Transverse colon (tissue), 4 donors: Measurements from ENCODE around the gene AQP12A. TPM values are rescaled to one million over a fixed set of nuclear protein-coding genes. Genes with fewer than 3 reads are reported as not detected.

ENCODE experiments used
- DNase-seq: peaks from one replicate; pipeline ENCODE4 v3.0.0-alpha.2; 2019
- H3K27ac ChIP-seq, 4 donors: fragments of 200-600 bp; sonication (generic); 2 replicates each; pipeline ENCODE4 v1.5.1; 2016 to 2018; ENCODE audit warnings: inconsistent platforms in 4 of 4
- H3K27me3 ChIP-seq: fragments of 200-600 bp; sonication (generic); 2 replicates; pipeline ENCODE4 v1.5.1; 2017; ENCODE audit warnings: inconsistent platforms
- H3K36me3 ChIP-seq, 4 donors: fragments of 200-600 bp; sonication (generic); 2 replicates each; pipeline ENCODE4 v1.5.1; 2017 to 2019; ENCODE audit warnings: inconsistent platforms in 4 of 4
- H3K4me1 ChIP-seq, 4 donors: fragments of 200-600 bp; sonication (generic); 2 replicates each; pipeline ENCODE4 v1.5.1; 2017 to 2020; ENCODE audit warnings: inconsistent platforms in 4 of 4
- H3K4me3 ChIP-seq, 4 donors: fragments of 200-600 bp; sonication (generic); 1 replicate in 1 of 4; 2 replicates in 3 of 4; pipeline versions ENCODE4 v1.5.1 to v1.6.1; 2017 to 2019; ENCODE audit warnings: inconsistent platforms in 4 of 4
- H3K9me3 ChIP-seq, 2 donors: fragments of 200-600 bp; sonication (generic); 2 replicates each; pipeline ENCODE4 v1.5.1; 2017 to 2019; ENCODE audit warnings: inconsistent platforms in 2 of 2
- EP300 ChIP-seq: sonication (generic); formaldehyde crosslinking; IDR thresholded peaks from one replicate; pipeline ENCODE4 v1.6.1; 2017; ENCODE audit warnings: antibody characterized with exemption, low read depth
- POLR2A ChIP-seq: fragments of 450-650 bp; IDR thresholded peaks from one replicate; pipeline ENCODE4 v1.6.1; 2016; ENCODE audit warnings: antibody characterized with exemption, mild to moderate bottlenecking, moderate library complexity
- POLR2AphosphoS5 ChIP-seq, 3 donors: sonication (generic); formaldehyde crosslinking; IDR thresholded peaks; one replicate each; pipeline ENCODE4 v1.6.1; 2016; ENCODE audit warnings: antibody characterized with exemption in 3 of 3
- WGBS, 2 donors: methylation state at CpG; one replicate each; pipeline ENCODE4 v1.1.5; 2018; ENCODE audit warnings: low coverage in 1 of 2; 5-methylcytosine and 5-hydroxymethylcytosine counted together
- in situ Hi-C, 4 donors: fragments of 200-750 bp; cut with MboI; loops; one replicate each; pipeline versions ENCODE4 v1.15.0 to v1.15.1; 2017; ENCODE audit warnings: low sequenced_read_pairs in 3 of 4, low pct_ligation_motif_present in 1 of 4, low pct_unique_long_range_greater_than_20kb in 1 of 4
- intact Hi-C: fragments of 100-400 bp; cut with DNase I; formaldehyde crosslinking; loops from one replicate; pipeline ENCODE4 v1.15.1; 2023; ENCODE audit warnings: low total_unique reads
- total RNA-seq, 4 donors: library from RNA; depleted of rRNA; stranded (reverse); fragments of >200 nt; gene quantifications; one replicate each; pipeline ENCODE4 v1.1.0, GENCODE V29; 2016
- TF ChIP-seq, protein P1 (sequence below), 5 experiments: fragments of 200-600 bp in 3 of 5; fragments of 450-650 bp in 2 of 5; sonication (generic) in 3 of 5; IDR thresholded peaks; 1 replicate in 2 of 5; 2 replicates in 3 of 5; pipeline ENCODE4 v1.5.1; 2016 to 2017; ENCODE audit warnings: antibody characterized with exemption in 5 of 5, inconsistent platforms in 3 of 5, mild to moderate bottlenecking in 2 of 5, moderate library complexity in 1 of 5

The AQP12A gene
- total RNA-seq, 4 donors from 2014 or later, result not detected

DNA sequence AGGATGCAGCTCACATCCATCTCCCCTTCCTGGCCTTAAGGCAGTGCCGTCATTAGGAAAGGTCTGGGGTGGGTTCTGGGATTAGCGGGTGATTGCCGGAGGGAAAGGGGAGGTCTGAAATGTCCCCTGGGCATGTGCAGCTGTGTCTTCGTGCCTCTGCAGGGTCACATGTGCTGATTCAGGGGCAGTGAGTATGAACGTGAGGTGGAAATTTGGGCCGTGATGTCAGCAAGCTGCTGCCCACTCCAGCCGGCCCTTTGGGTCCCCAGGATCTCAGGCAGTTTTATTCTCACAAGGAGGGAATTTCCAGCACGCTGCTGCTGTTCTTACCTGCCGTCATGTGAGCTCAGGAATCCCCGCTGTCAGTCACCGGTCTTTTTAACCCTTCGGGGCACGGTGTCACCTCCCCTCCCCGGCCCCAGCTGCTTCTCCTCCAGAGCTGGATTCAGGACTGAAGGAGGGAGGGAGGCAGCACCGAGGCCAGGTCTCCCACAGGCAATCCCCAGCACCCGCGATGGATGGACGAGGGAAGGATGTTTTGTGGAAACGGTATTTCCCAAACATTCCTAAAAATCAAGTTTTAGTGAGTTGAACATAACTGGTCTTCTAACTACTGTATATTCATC, 42.9 kb upstream of the AQP12A start:
- no peaks in the 10 kb centered on the region for H3K9me3 ChIP-seq
- no peak for DNase-seq
- no peaks in the 10 kb centered on the region for H3K4me1 ChIP-seq
- no peaks in the 10 kb centered on the region for H3K36me3 ChIP-seq
- in situ Hi-C loops, result no loop called here
- intact Hi-C loops, result no loop called here
- WGBS, 2 donors, result 40% methylated on average over 19 of the region's 19 CpGs; no CpG with 5 or more reads in 1 of the 2 donors
- TF ChIP-seq, protein P1, sequence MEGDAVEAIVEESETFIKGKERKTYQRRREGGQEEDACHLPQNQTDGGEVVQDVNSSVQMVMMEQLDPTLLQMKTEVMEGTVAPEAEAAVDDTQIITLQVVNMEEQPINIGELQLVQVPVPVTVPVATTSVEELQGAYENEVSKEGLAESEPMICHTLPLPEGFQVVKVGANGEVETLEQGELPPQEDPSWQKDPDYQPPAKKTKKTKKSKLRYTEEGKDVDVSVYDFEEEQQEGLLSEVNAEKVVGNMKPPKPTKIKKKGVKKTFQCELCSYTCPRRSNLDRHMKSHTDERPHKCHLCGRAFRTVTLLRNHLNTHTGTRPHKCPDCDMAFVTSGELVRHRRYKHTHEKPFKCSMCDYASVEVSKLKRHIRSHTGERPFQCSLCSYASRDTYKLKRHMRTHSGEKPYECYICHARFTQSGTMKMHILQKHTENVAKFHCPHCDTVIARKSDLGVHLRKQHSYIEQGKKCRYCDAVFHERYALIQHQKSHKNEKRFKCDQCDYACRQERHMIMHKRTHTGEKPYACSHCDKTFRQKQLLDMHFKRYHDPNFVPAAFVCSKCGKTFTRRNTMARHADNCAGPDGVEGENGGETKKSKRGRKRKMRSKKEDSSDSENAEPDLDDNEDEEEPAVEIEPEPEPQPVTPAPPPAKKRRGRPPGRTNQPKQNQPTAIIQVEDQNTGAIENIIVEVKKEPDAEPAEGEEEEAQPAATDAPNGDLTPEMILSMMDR (IDR thresholded peaks at IDR 0.05), result no peak
- TF ChIP-seq POLR2AphosphoS5 (IDR thresholded peaks at IDR 0.05), result no peak
- no peak for TF ChIP-seq POLR2A
- TF ChIP-seq EP300, result no peak
- no peak overlapping the region for H3K27ac ChIP-seq
- H3K27me3 ChIP-seq, result peaks cover 63% of the 10 kb centered on the region
- no peak overlapping the region for H3K4me3 ChIP-seq

DNA sequence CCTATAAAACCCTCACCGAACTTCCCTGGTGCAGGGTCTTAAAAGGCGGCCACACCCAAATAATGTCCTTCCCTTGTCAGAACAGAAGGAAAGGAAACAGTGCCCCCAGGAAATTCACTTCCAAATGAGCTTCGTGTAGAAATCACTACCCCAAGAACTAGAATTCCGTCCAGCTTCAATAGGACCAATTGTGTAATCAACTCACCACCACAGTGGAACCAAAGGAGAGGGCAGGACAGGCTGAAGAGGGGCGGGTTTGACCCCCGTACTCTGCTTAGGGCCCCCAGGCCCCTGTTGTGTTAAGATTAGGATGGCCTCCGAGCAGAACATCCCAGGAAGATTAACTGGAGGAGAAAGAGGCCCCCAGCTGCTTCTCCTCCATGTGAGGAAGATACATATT, 42.3 kb upstream of the AQP12A start:
- H3K4me1 ChIP-seq, result no peaks in the 10 kb centered on the region
- H3K27me3 ChIP-seq, result peaks cover 58% of the 10 kb centered on the region
- no peaks in the 10 kb centered on the region for H3K9me3 ChIP-seq
- WGBS, 2 donors, result 55 to 65% methylated on average over 2 to 7 of the region's 7 CpGs
- no peak overlapping the region for H3K27ac ChIP-seq
- intact Hi-C loops, result no loop called here
- no peaks in the 10 kb centered on the region for H3K36me3 ChIP-seq
- no peak overlapping the region for H3K4me3 ChIP-seq
- no peak for DNase-seq
- in situ Hi-C loops, result no loop called here
- TF ChIP-seq, protein P1 (IDR thresholded peaks at IDR 0.05), result no peak
- TF ChIP-seq EP300, result no peak

DNA sequence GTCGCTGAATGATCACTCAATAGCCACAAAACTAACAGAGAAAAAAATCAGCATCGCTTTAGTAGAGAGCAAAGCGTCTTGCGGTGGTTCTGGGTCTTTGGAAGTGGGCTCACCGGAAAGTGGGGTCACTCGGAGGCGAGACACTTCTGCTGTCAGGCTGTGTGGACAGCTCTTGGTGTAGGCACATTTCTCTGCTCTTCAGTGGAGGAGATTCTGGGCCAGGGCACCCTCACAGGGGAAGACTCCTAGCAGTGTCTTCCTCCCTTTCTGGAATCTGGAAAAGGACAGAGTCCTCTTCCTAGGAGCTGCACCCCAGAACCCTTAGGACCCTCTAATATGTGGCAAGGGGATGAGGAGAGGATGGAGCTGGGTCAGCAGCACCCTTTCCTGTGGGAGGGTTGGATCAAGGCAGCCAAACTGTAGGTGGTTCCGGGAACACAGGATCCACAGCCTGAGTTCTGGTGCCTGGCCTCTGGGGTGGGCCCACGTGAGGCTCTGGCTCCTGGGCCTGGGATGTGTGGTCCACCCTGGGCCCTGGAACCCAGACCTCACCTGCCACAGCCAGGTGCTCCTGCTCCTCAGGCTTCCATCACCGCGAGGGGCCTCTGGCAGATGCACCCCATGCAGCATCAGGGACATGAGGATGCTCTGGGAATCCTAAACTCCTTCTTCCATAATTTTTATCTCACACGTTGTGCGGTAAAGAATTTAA, 41.3 kb upstream of the AQP12A start:
- no peaks in the 10 kb centered on the region for H3K36me3 ChIP-seq
- peaks cover 49% of the 10 kb centered on the region for H3K27me3 ChIP-seq
- no peak overlapping the region for H3K4me3 ChIP-seq
- in situ Hi-C loops, result no loop called here
- no peaks in the 10 kb centered on the region for H3K4me1 ChIP-seq
- no peak overlapping the region for H3K27ac ChIP-seq
- no peaks in the 10 kb centered on the region for H3K9me3 ChIP-seq
- no peak for DNase-seq
- intact Hi-C loops, result no loop called here
- TF ChIP-seq EP300 (no peak), POLR2A (no peak), POLR2AphosphoS5 (IDR thresholded peaks at IDR 0.05) (no peak)
- TF ChIP-seq, protein P1 (IDR thresholded peaks at IDR 0.05), result no peak
- 91% methylated on average over 6 to 13 of the region's 13 CpGs for WGBS, 2 donors

DNA sequence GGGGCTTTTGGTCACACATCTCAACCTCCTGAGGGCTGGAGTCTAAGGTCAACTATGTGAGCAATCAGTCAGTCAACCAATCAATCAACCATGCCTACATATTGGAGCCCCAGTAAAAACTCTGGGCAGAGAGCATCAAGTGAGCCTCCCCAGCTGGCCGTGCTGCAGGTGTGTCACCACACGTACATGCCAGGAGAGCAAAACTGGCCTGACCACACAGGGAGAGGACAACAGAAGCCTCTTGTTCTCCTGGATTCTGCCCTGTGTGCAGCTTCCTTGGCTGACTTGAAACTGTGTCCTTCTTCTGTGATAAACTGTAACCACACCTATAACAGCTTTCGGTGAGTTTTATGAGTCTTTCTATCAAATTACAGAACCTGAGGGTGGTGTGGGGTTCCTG, 40.5 kb upstream of the AQP12A start:
- peaks cover 56% of the 10 kb centered on the region for H3K27me3 ChIP-seq

More for the DNA sequence above, 40.5 kb upstream of the AQP12A start:
- DNase-seq, result no peak
- in situ Hi-C loops, result no loop called here
- intact Hi-C loops, result no loop called here
- 43% methylated on average over 3 of the region's 3 CpGs; no CpG with 5 or more reads in 1 of the 2 donors for WGBS, 2 donors
- H3K4me1 ChIP-seq, result no peaks in the 10 kb centered on the region
- TF ChIP-seq EP300 (no peak), POLR2AphosphoS5 (IDR thresholded peaks at IDR 0.05) (no peak), POLR2A (no peak)
- TF ChIP-seq, protein P1 (IDR thresholded peaks at IDR 0.05), result no peak
- H3K36me3 ChIP-seq, result no peaks in the 10 kb centered on the region
- H3K4me3 ChIP-seq, result no peak overlapping the region
- no peaks in the 10 kb centered on the region for H3K9me3 ChIP-seq
- no peak overlapping the region for H3K27ac ChIP-seq
